K562 (cell line): ENCODE data around the gene ALKBH2. TPM values are rescaled to one million over a fixed set of nuclear protein-coding genes. Genes with fewer than 3 reads are reported as not detected.

ENCODE experiments used
- ARID1B ChIP-seq: fragments of 450-650 bp; IDR thresholded peaks from 2 replicates; pipeline ENCODE4 v1.6.1; 2016; ENCODE audit warnings: antibody characterized with exemption, mild to moderate bottlenecking, inconsistent platforms
- CBFB ChIP-seq: sonication (generic); formaldehyde crosslinking; IDR thresholded peaks from 2 replicates; pipeline ENCODE4 v1.4.0; 2020; ENCODE audit warnings: mild to moderate bottlenecking, missing genetic modification reagents
- CHCHD3 ChIP-seq: fragments of 250-450 bp; sonication (Bioruptor Pico); IDR thresholded peaks from 2 replicates; pipeline ENCODE4 v2.1.2; 2022; ENCODE audit warnings: mild to moderate bottlenecking
- MYNN ChIP-seq, 2 experiments: sonication (generic); formaldehyde crosslinking in 1 of 2; IDR thresholded peaks; 2 replicates each; pipeline versions ENCODE4 v1.5.0 to v1.6.1; 2016 to 2020; ENCODE audit warnings: antibody characterized with exemption in 1 of 2, missing genetic modification reagents in 1 of 2
- NBN ChIP-seq: fragments of 450-650 bp; IDR thresholded peaks from 2 replicates; pipeline ENCODE4 v1.6.1; 2016; ENCODE audit warnings: low read depth, mild to moderate bottlenecking
- NFRKB ChIP-seq: fragments of 450-650 bp; IDR thresholded peaks from 2 replicates; pipeline ENCODE4 v1.6.1; 2016; ENCODE audit warnings: low read depth
- PHF21A ChIP-seq: fragments of 450-650 bp; IDR thresholded peaks from 2 replicates; pipeline ENCODE4 v1.6.1; 2017; ENCODE audit warnings: low read depth, borderline replicate concordance
- RBM34 ChIP-seq: fragments of 200-400 bp; formaldehyde crosslinking; IDR thresholded peaks from 2 replicates; pipeline ENCODE4 v1.6.1; 2018; ENCODE audit warnings: low read length, borderline replicate concordance; ENCODE audit not compliant: insufficient read depth
- RFX1 ChIP-seq: fragments of 450-650 bp; IDR thresholded peaks from 2 replicates; pipeline ENCODE4 v1.6.1; 2016; ENCODE audit warnings: mild to moderate bottlenecking, moderate library complexity
- TEAD1 ChIP-seq, 2 experiments: fragments of 450-650 bp in 1 of 2; sonication (generic) in 1 of 2; formaldehyde crosslinking; IDR thresholded peaks; 2 replicates each; pipeline versions ENCODE4 v1.4.0 to v1.8.0; 2020 to 2022; ENCODE audit warnings: mild to moderate bottlenecking in 2 of 2, missing genetic modification reagents in 1 of 2
- TFAP4 ChIP-seq: sonication (generic); formaldehyde crosslinking; IDR thresholded peaks from 2 replicates; pipeline ENCODE4 v1.8.0; 2022; ENCODE audit warnings: missing genetic modification reagents, mild to moderate bottlenecking, moderate library complexity, borderline replicate concordance
- YY1 ChIP-seq, 3 experiments: IDR thresholded peaks; 2 replicates each; pipeline ENCODE4 v1.6.1; 2011; ENCODE audit warnings: low read length in 2 of 3, mild to moderate bottlenecking in 2 of 3, moderate library complexity in 2 of 3, borderline replicate concordance in 1 of 3, control low read depth in 1 of 3, low read depth in 1 of 3; ENCODE audit not compliant: insufficient read depth in 3 of 3, insufficient replicate concordance in 2 of 3, control insufficient read depth in 1 of 3, insufficient read length in 1 of 3; ENCODE audit errors: extremely low read depth in 1 of 3
- ZBTB26 ChIP-seq: fragments of 450-650 bp; formaldehyde crosslinking; IDR thresholded peaks from 2 replicates; pipeline ENCODE4 v1.4.0; 2022; ENCODE audit warnings: missing genetic modification characterization
- ZBTB33 ChIP-seq: sonication (generic); formaldehyde crosslinking; IDR thresholded peaks from 2 replicates; pipeline ENCODE4 v1.8.1; 2023; ENCODE audit warnings: mild to moderate bottlenecking, missing genetic modification reagents
- ZFP36 ChIP-seq: fragments of 150-350 bp; IDR thresholded peaks from 2 replicates; pipeline ENCODE4 v1.6.1; 2018; ENCODE audit warnings: low read length, low read depth; ENCODE audit not compliant: partially characterized antibody
- ZNF146 ChIP-seq: IDR thresholded peaks from one replicate; pipeline ENCODE4 v1.6.1; 2018; ENCODE audit warnings: missing compliant biosample characterization; ENCODE audit not compliant: unreplicated experiment
- ZNF184 ChIP-seq: sonication (generic); formaldehyde crosslinking; IDR thresholded peaks from 2 replicates; pipeline ENCODE4 v1.5.0; 2020; ENCODE audit warnings: missing genetic modification reagents
- ZNF277 ChIP-seq: fragments of 250-450 bp; sonication (Bioruptor Pico); IDR thresholded peaks from 2 replicates; pipeline ENCODE4 v1.8.0; 2022; ENCODE audit warnings: inconsistent platforms, mild to moderate bottlenecking, moderate library complexity, borderline replicate concordance
- ZNF551 ChIP-seq: fragments of 250-450 bp; sonication (Bioruptor Pico); IDR thresholded peaks from 2 replicates; pipeline ENCODE4 v1.5.0; 2021; ENCODE audit warnings: mild to moderate bottlenecking, moderate library complexity
- ZNF583 ChIP-seq: fragments of 250-450 bp; sonication (Bioruptor Pico); IDR thresholded peaks from 2 replicates; pipeline ENCODE4 v1.4.0; 2020
- polyA plus RNA-seq, 8 experiments: library from polyadenylated mRNA; depleted of rRNA in 4 of 8; stranded (reverse) in 5 of 8; unstranded in 3 of 8; fragments of >200 nt; fragmentation: Nextera tagmentation in 2 of 8; fragmentation: Illumina TruSeq in 1 of 8; extraction: Ambion mirVana in 2 of 8; extraction: Trizol in 1 of 8; gene quantifications; 2 replicates each; pipeline versions ENCODE4 v1.2.1 to v1.2.3, GENCODE V29; 2011 to 2014; ENCODE audit warnings: inconsistent platforms in 1 of 8, missing spikeins in 1 of 8
- total RNA-seq, 7 experiments: library from RNA; depleted of rRNA in 6 of 7; stranded (reverse); fragments of >200 nt in 6 of 7; fragmentation: Illumina TruSeq in 2 of 7; extraction: Trizol in 2 of 7; gene quantifications; 2 replicates each; pipeline versions ENCODE4 v1.2.1 to v1.2.3, GENCODE V29; 2011 to 2021; ENCODE audit warnings: low replicate concordance in 1 of 7

The ALKBH2 gene
- total and polyA plus RNA-seq, 9 of the 15 experiments (the other 6 are each of a cell fraction or from before 2014, with no cell fraction given) = 5.9 to 56.1 (median 41.9) TPM

- no peak for TF ChIP-seq ZBTB26 (CRISPR knock-in tag)
- no peak for TF ChIP-seq ZNF583 (CRISPR knock-in tag)
- TF ChIP-seq TFAP4 (CRISPR knock-in tag) = peak; percentile 88
- no peak for TF ChIP-seq ZNF277
- no peak for TF ChIP-seq NFRKB
- TF ChIP-seq TEAD1 (CRISPR knock-in tag; IDR thresholded peaks at IDR 0.05) = peak; percentile 55 to 76; a peak in 1 of 4 replicates
- no peak for TF ChIP-seq ZNF146 (CRISPR knock-in tag)
- TF ChIP-seq ZFP36 = peak; percentile 31
- no peak for TF ChIP-seq CHCHD3 (CRISPR knock-in tag)
- peak; percentile 78 for TF ChIP-seq MYNN (IDR thresholded peaks at IDR 0.05)
- no peak for TF ChIP-seq MYNN (CRISPR knock-in tag; IDR thresholded peaks at IDR 0.05)
- TF ChIP-seq YY1 (IDR thresholded peaks at IDR 0.05; ENCODE audit: borderline replicate concordance in 1 of 3, control insufficient read depth in 1 of 3, extremely low read depth in 1 of 3, insufficient read depth in 3 of 3, insufficient read length in 1 of 3, insufficient replicate concordance in 2 of 3, low read depth in 1 of 3, low read length in 2 of 3) = peak in 2 of 3 experiments; percentile 56 to 77
- no peak for TF ChIP-seq ZNF184 (CRISPR knock-in tag)
- no peak for TF ChIP-seq NBN
- no peak for TF ChIP-seq ARID1B
- TF ChIP-seq RBM34 = no peak
- TF ChIP-seq ZBTB33 (CRISPR knock-in tag) = no peak
- TF ChIP-seq PHF21A = peak; percentile 56; the same call in 1 of the 2 replicates
- peak; percentile 100 for TF ChIP-seq CBFB (CRISPR knock-in tag)
- no peak for TF ChIP-seq ZNF551
- peak; percentile 98 for TF ChIP-seq RFX1
Measured at GRCh38 chr12:109052414-109053323, 40.6 kb downstream of the ALKBH2 start, which contains the start of gene USP30 (continued).
